Activated CD4-positive, alpha-beta T cell treated with anti-CD3 and anti-CD28 coated beads, Interleukin-2, amount 10 ng/mL, durations not matched to agents 7 days and 5 days (primary cell): ENCODE results near the gene HDAC3. TPM values are rescaled to one million over a fixed set of nuclear protein-coding genes. Genes with fewer than 3 reads are reported as not detected.

ENCODE experiments used
- CTCF ChIA-PET: fragments of 350-600 bp; sonication (Branson Sonifier 250); formaldehyde crosslinking; loops from one replicate; lab custom pipeline; 2021; ENCODE audit warnings: antibody characterized with exemption; lab: Charles Lee
- POLR2A ChIA-PET: fragments of 350-600 bp; sonication (Branson Sonifier 250); formaldehyde crosslinking; loops from one replicate; lab custom pipeline; 2021; ENCODE audit warnings: antibody characterized with exemption; lab: Charles Lee
- DNase-seq: peaks from one replicate; pipeline ENCODE4 v3.0.0-alpha.2; 2020
- H3K27ac Mint-ChIP-seq: one replicate; pipeline ENCODE4 v1.8.0; 2021; ENCODE audit warnings: mild to moderate bottlenecking, moderate library complexity, mixed read lengths
- H3K27me3 Mint-ChIP-seq: one replicate; pipeline ENCODE4 v1.8.0; 2021; ENCODE audit warnings: mixed read lengths
- H3K36me3 Mint-ChIP-seq: one replicate; pipeline ENCODE4 v1.8.0; 2021; ENCODE audit warnings: low read depth, mixed read lengths
- H3K4me1 Mint-ChIP-seq: one replicate; pipeline ENCODE4 v1.8.0; 2021; ENCODE audit warnings: mixed read lengths
- H3K4me3 Mint-ChIP-seq: one replicate; pipeline ENCODE4 v1.8.0; 2021; ENCODE audit warnings: mild to moderate bottlenecking, moderate library complexity, mixed read lengths
- H3K9me3 Mint-ChIP-seq: one replicate; pipeline ENCODE4 v1.8.0; 2021; ENCODE audit warnings: mixed read lengths
- total RNA-seq, 2 experiments: library from RNA; stranded (reverse); gene quantifications; one replicate each; pipeline ENCODE4 v1.2.3, GENCODE V29; 2021

The HDAC3 gene
- total RNA-seq, 2 experiments from 2014 or later: 70.2 to 73.9 TPM

GRCh38 chr5:141640698-141641097 is 4.0 kb upstream of the HDAC3 start:
- peaks cover 25% of the 10 kb centered on the region for H3K36me3 Mint-ChIP-seq
- H3K4me1 Mint-ChIP-seq: peaks cover 34% of the 10 kb centered on the region
- ChIA-PET CTCF (interaction anchor here (1.3 to 17.2 kb wide), 4 partner anchors 9 to 51 kb away, joined by 3 to 318 read pairs (median 9); partner anchors contain the start of gene DIAPH1), POLR2A (no interaction called here)
- H3K4me3 Mint-ChIP-seq: no peak overlapping the region
- no peaks in the 10 kb centered on the region for H3K27me3 Mint-ChIP-seq
- DNase-seq: no peak
- H3K9me3 Mint-ChIP-seq: no peaks in the 10 kb centered on the region
- H3K27ac Mint-ChIP-seq: no peak overlapping the region

GRCh38 chr5:141640051-141640415 is 3.4 kb upstream of the HDAC3 start:
- POLR2A ChIA-PET: no interaction called here
- H3K9me3 Mint-ChIP-seq: no peaks in the 10 kb centered on the region
- H3K36me3 Mint-ChIP-seq: peaks cover 21% of the 10 kb centered on the region
- H3K27ac Mint-ChIP-seq: no peak overlapping the region
- CTCF ChIA-PET: interaction anchor here (2.9 to 17.2 kb wide), 2 partner anchors 21 to 47 kb away, joined by 14 to 318 read pairs; partner anchors contain the start of gene DIAPH1
- DNase-seq: no peak
- H3K4me3 Mint-ChIP-seq: no peak overlapping the region
- H3K27me3 Mint-ChIP-seq: no peaks in the 10 kb centered on the region
- H3K4me1 Mint-ChIP-seq: peaks cover 41% of the 10 kb centered on the region

GRCh38 chr5:141639357-141640050 is 2.9 kb upstream of the HDAC3 start:
- H3K27ac Mint-ChIP-seq: no peak overlapping the region
- H3K4me1 Mint-ChIP-seq: peaks cover 46% of the 10 kb centered on the region
- POLR2A ChIA-PET: no interaction called here
- no peaks in the 10 kb centered on the region for H3K9me3 Mint-ChIP-seq
- no peak overlapping the region for H3K4me3 Mint-ChIP-seq
- H3K27me3 Mint-ChIP-seq: no peaks in the 10 kb centered on the region
- peaks cover 18% of the 10 kb centered on the region for H3K36me3 Mint-ChIP-seq
- CTCF ChIA-PET: interaction anchor here (0.9 to 17.2 kb wide), 5 partner anchors 20 to 48 kb away, joined by 3 to 318 read pairs (median 6); partner anchors contain the start of gene DIAPH1
- DNase-seq: no peak

- DNase-seq: no peak
- ChIA-PET POLR2A (no interaction called here), CTCF (interaction anchor here (0.9 to 17.2 kb wide), 8 partner anchors 10 to 75 kb away, joined by 3 to 318 read pairs (median 6); partner anchors contain the start of gene DIAPH1)
- peak overlapping the region; percentile 92 for H3K4me3 Mint-ChIP-seq
- peaks cover 21% of the 10 kb centered on the region for H3K36me3 Mint-ChIP-seq
- peak overlapping the region; percentile 90 for H3K27ac Mint-ChIP-seq
- H3K9me3 Mint-ChIP-seq: no peaks in the 10 kb centered on the region
- H3K4me1 Mint-ChIP-seq: peaks cover 52% of the 10 kb centered on the region
- no peaks in the 10 kb centered on the region for H3K27me3 Mint-ChIP-seq
Measured at GRCh38 chr5:141638771-141639170, 2.1 kb upstream of the HDAC3 start.

GRCh38 chr5:141637767-141638419 is 1.2 kb upstream of the HDAC3 start:
- CTCF ChIA-PET: interaction anchor here (0.6 to 17.2 kb wide), 14 partner anchors 9 to 1366 kb away, joined by 3 to 318 read pairs (median 6); partner anchors contain the start of genes DIAPH1 and FCHSD1
- Mint-ChIP-seq H3K4me1 (peaks cover 54% of the 10 kb centered on the region), H3K27me3 (no peaks in the 10 kb centered on the region), H3K36me3 (peaks cover 20% of the 10 kb centered on the region), H3K4me3 (peak overlapping the region; percentile 92), H3K27ac (peak overlapping the region; percentile 90), H3K9me3 (no peaks in the 10 kb centered on the region)
- POLR2A ChIA-PET: interaction anchor here (0.6 kb wide), 1 partner anchor 1115 kb away, joined by 3 read pairs; no protein-coding TSS in a partner anchor
- peak; percentile 61 for DNase-seq

GRCh38 chr5:141637123-141637766 is 596 bp upstream of the HDAC3 start:
- Mint-ChIP-seq H3K4me3 (peak overlapping the region; percentile 92), H3K27me3 (no peaks in the 10 kb centered on the region), H3K9me3 (no peaks in the 10 kb centered on the region), H3K4me1 (peaks cover 57% of the 10 kb centered on the region), H3K36me3 (peaks cover 26% of the 10 kb centered on the region), H3K27ac (peak overlapping the region; percentile 90)
- POLR2A ChIA-PET: interaction anchor here (0.6 to 1.0 kb wide), 2 partner anchors 14 to 1115 kb away, joined by 3 to 4 read pairs; partner anchors contain the start of gene FCHSD1
- peak; percentile 60 for DNase-seq
- CTCF ChIA-PET: interaction anchor here (0.6 to 17.2 kb wide), 17 partner anchors 8 to 1366 kb away, joined by 3 to 318 read pairs (median 5); partner anchors contain the start of genes DIAPH1 and FCHSD1

- Mint-ChIP-seq H3K4me1 (peaks cover 47% of the 10 kb centered on the region), H3K27ac (peak overlapping the region; percentile 89), H3K9me3 (no peaks in the 10 kb centered on the region), H3K4me3 (peak overlapping the region; percentile 92), H3K27me3 (no peaks in the 10 kb centered on the region), H3K36me3 (peaks cover 19% of the 10 kb centered on the region)
- ChIA-PET POLR2A (interaction anchor here (1.4 kb wide), 1 partner anchor 17 kb away, joined by 4 read pairs; the partner anchor contains the start of gene DIAPH1), CTCF (interaction anchor here (0.6 to 17.2 kb wide), 8 partner anchors 9 to 1026 kb away, joined by 3 to 318 read pairs (median 8); partner anchors contain the start of gene DIAPH1)
- DNase-seq: no peak
Measured at GRCh38 chr5:141636106-141636412, 590 bp downstream of the HDAC3 start.

GRCh38 chr5:141635646-141636045 is 1.0 kb downstream of the HDAC3 start:
- Mint-ChIP-seq H3K9me3 (no peaks in the 10 kb centered on the region), H3K4me1 (peaks cover 43% of the 10 kb centered on the region), H3K4me3 (peak overlapping the region; percentile 92), H3K36me3 (peaks cover 16% of the 10 kb centered on the region), H3K27ac (peak overlapping the region; percentile 89), H3K27me3 (no peaks in the 10 kb centered on the region)
- CTCF ChIA-PET: interaction anchor here (0.6 to 17.2 kb wide), 5 partner anchors 16 to 1026 kb away, joined by 3 to 318 read pairs (median 24); partner anchors contain the start of gene DIAPH1
- POLR2A ChIA-PET: interaction anchor here (1.4 kb wide), 1 partner anchor 17 kb away, joined by 4 read pairs; the partner anchor contains the start of gene DIAPH1
- no peak for DNase-seq

- H3K27ac Mint-ChIP-seq: no peak overlapping the region
- POLR2A ChIA-PET: interaction anchor here (0.6 to 1.4 kb wide), 2 partner anchors 11 to 16 kb away, joined by 3 to 4 read pairs; partner anchors contain the start of gene DIAPH1
- peak overlapping the region; percentile 92 for H3K4me3 Mint-ChIP-seq
- H3K4me1 Mint-ChIP-seq: peaks cover 45% of the 10 kb centered on the region
- H3K27me3 Mint-ChIP-seq: no peaks in the 10 kb centered on the region
- H3K36me3 Mint-ChIP-seq: peaks cover 21% of the 10 kb centered on the region
- no peak for DNase-seq
- CTCF ChIA-PET: interaction anchor here (0.9 to 17.2 kb wide), 3 partner anchors 15 to 71 kb away, joined by 3 to 318 read pairs (median 24); partner anchors contain the start of gene DIAPH1
- H3K9me3 Mint-ChIP-seq: no peaks in the 10 kb centered on the region
Measured at GRCh38 chr5:141634720-141635119, 1.9 kb downstream of the HDAC3 start.

- peaks cover 28% of the 10 kb centered on the region for H3K36me3 Mint-ChIP-seq
- H3K4me3 Mint-ChIP-seq: no peak overlapping the region
- H3K27ac Mint-ChIP-seq: peak overlapping the region; percentile 3
- no peaks in the 10 kb centered on the region for H3K9me3 Mint-ChIP-seq
- no peak for DNase-seq
- H3K27me3 Mint-ChIP-seq: no peaks in the 10 kb centered on the region
- peaks cover 42% of the 10 kb centered on the region for H3K4me1 Mint-ChIP-seq
- POLR2A ChIA-PET: no interaction called here
- CTCF ChIA-PET: interaction anchor here (1.0 to 17.2 kb wide), 2 partner anchors 15 to 42 kb away, joined by 3 to 318 read pairs; partner anchors contain the start of gene DIAPH1
Measured at GRCh38 chr5:141633871-141634561, 2.6 kb downstream of the HDAC3 start.

GRCh38 chr5:141632650-141633049 is 4.0 kb downstream of the HDAC3 start:
- no peak overlapping the region for H3K4me3 Mint-ChIP-seq
- H3K4me1 Mint-ChIP-seq: peaks cover 32% of the 10 kb centered on the region
- H3K27ac Mint-ChIP-seq: no peak overlapping the region
- no peak for DNase-seq
- POLR2A ChIA-PET: no interaction called here
- CTCF ChIA-PET: interaction anchor here (4.7 to 17.2 kb wide), 2 partner anchors 13 to 41 kb away, joined by 40 to 318 read pairs; partner anchors contain the start of gene DIAPH1
- no peaks in the 10 kb centered on the region for H3K9me3 Mint-ChIP-seq
- no peaks in the 10 kb centered on the region for H3K27me3 Mint-ChIP-seq
- peaks cover 31% of the 10 kb centered on the region for H3K36me3 Mint-ChIP-seq
